Measurements from ENCODE around the gene MBTPS2. TPM values are rescaled to one million over a fixed set of nuclear protein-coding genes. Genes with fewer than 3 reads are reported as not detected.

Gene MBTPS2
- polyA plus RNA-seq, 3 donors = 2.0 to 7.4 (median 4.6) TPM

GRCh38 chrX:21799767-21800166, 39.6 kb upstream of the MBTPS2 start:
- 90% methylated on average over 2 of the region's 6 CpGs for WGBS (ENCODE audit: insufficient coverage)
- peaks cover 0 to 3% (median 1%) of the 10 kb centered on the region in 3 donors for H3K27me3 Mint-ChIP-seq (ENCODE audit: low read depth in 3 of 3)
- no peaks in the 10 kb centered on the region for H3K9me3 ChIP-seq (replicated peaks in 1 of 2; ENCODE audit: control insufficient read depth in 1 of 2, insufficient read depth in 1 of 2, low read length in 2 of 2)

GRCh38 chrX:21800344-21800770, 39.1 kb upstream of the MBTPS2 start:
- WGBS (ENCODE audit: insufficient coverage) = no CpG with 5 or more reads among the region's 1 CpG
- no peak overlapping the region for H3K27ac ChIP-seq (ENCODE audit: low read depth in 1 of 2, low read length in 2 of 2)
- no peaks in the 10 kb centered on the region for H3K36me3 Mint-ChIP-seq
- no peak overlapping the region for H3K4me3 Mint-ChIP-seq
- no peaks in the 10 kb centered on the region for H3K4me1 Mint-ChIP-seq
- H3K79me2 ChIP-seq (ENCODE audit: insufficient read depth, low read length) = no peaks in the 10 kb centered on the region
- peaks cover 0 to 4% (median 1%) of the 10 kb centered on the region in 7 donors for H3K9me3 Mint-ChIP-seq
- no peaks in the 10 kb centered on the region for H3K27me3 ChIP-seq (ENCODE audit: control insufficient read depth in 2 of 2, insufficient read depth in 2 of 2, low read length in 2 of 2)
- no peaks in the 10 kb centered on the region for H3K9me3 ChIP-seq (replicated peaks in 1 of 2; ENCODE audit: control insufficient read depth in 1 of 2, insufficient read depth in 1 of 2, low read length in 2 of 2)
- no peak for DNase-seq
- no peak overlapping the region for H3K4me2 ChIP-seq (replicated peaks; ENCODE audit: extremely low read depth, low read length, poor library complexity, severe bottlenecking)
- H2AFZ ChIP-seq (ENCODE audit: insufficient read depth, low read depth, low read length, poor library complexity, severe bottlenecking) = no peak overlapping the region
- intact Hi-C loops (cut with micrococcal nuclease) = no loop called here
- no peaks in the 10 kb centered on the region for H4K20me1 ChIP-seq (ENCODE audit: insufficient read depth, low read length)
- no peak overlapping the region for H3K9ac ChIP-seq (ENCODE audit: insufficient read depth, low read length, poor library complexity, severe bottlenecking)
- no peak overlapping the region for H3K4me3 ChIP-seq (replicated peaks in 1 of 3; ENCODE audit: low read depth in 2 of 3, low read length in 3 of 3)
- H3K36me3 ChIP-seq (replicated peaks in 1 of 2; ENCODE audit: control insufficient read depth in 1 of 2, insufficient read depth in 2 of 2, low read length in 2 of 2) = no peaks in the 10 kb centered on the region
- H3K27me3 Mint-ChIP-seq (ENCODE audit: low read depth in 3 of 3) = peaks cover 0 to 5% (median 1%) of the 10 kb centered on the region in 3 donors
- H3K27ac Mint-ChIP-seq = no peak overlapping the region
- no peaks in the 10 kb centered on the region for H3K4me1 ChIP-seq (ENCODE audit: control insufficient read depth in 1 of 2, insufficient read depth in 2 of 2, low read length in 2 of 2)
- TF ChIP-seq, protein P1, sequence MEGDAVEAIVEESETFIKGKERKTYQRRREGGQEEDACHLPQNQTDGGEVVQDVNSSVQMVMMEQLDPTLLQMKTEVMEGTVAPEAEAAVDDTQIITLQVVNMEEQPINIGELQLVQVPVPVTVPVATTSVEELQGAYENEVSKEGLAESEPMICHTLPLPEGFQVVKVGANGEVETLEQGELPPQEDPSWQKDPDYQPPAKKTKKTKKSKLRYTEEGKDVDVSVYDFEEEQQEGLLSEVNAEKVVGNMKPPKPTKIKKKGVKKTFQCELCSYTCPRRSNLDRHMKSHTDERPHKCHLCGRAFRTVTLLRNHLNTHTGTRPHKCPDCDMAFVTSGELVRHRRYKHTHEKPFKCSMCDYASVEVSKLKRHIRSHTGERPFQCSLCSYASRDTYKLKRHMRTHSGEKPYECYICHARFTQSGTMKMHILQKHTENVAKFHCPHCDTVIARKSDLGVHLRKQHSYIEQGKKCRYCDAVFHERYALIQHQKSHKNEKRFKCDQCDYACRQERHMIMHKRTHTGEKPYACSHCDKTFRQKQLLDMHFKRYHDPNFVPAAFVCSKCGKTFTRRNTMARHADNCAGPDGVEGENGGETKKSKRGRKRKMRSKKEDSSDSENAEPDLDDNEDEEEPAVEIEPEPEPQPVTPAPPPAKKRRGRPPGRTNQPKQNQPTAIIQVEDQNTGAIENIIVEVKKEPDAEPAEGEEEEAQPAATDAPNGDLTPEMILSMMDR (IDR thresholded peaks at IDR 0.05) = no peak

More at GRCh38 chrX:21799767-21800166, 39.6 kb upstream of the MBTPS2 start:
- H2AFZ ChIP-seq (ENCODE audit: insufficient read depth, low read depth, low read length, poor library complexity, severe bottlenecking) = no peak overlapping the region
- H3K4me3 ChIP-seq (replicated peaks in 1 of 3; ENCODE audit: low read depth in 2 of 3, low read length in 3 of 3) = no peak overlapping the region
- no peaks in the 10 kb centered on the region for H4K20me1 ChIP-seq (ENCODE audit: insufficient read depth, low read length)
- H3K4me1 Mint-ChIP-seq = no peaks in the 10 kb centered on the region
- no peak overlapping the region for H3K27ac ChIP-seq (ENCODE audit: low read depth in 1 of 2, low read length in 2 of 2)
- no peaks in the 10 kb centered on the region for H3K36me3 ChIP-seq (replicated peaks in 1 of 2; ENCODE audit: control insufficient read depth in 1 of 2, insufficient read depth in 2 of 2, low read length in 2 of 2)
- TF ChIP-seq, protein P1 (IDR thresholded peaks at IDR 0.05) = no peak
- no peaks in the 10 kb centered on the region for H3K4me1 ChIP-seq (ENCODE audit: control insufficient read depth in 1 of 2, insufficient read depth in 2 of 2, low read length in 2 of 2)
- H3K79me2 ChIP-seq (ENCODE audit: insufficient read depth, low read length) = no peaks in the 10 kb centered on the region
- H3K4me2 ChIP-seq (replicated peaks; ENCODE audit: extremely low read depth, low read length, poor library complexity, severe bottlenecking) = no peak overlapping the region
- no peaks in the 10 kb centered on the region for H3K27me3 ChIP-seq (ENCODE audit: control insufficient read depth in 2 of 2, insufficient read depth in 2 of 2, low read length in 2 of 2)
- H3K9ac ChIP-seq (ENCODE audit: insufficient read depth, low read length, poor library complexity, severe bottlenecking) = no peak overlapping the region
- no peak overlapping the region for H3K27ac Mint-ChIP-seq
- no peaks in the 10 kb centered on the region for H3K36me3 Mint-ChIP-seq
- no peak overlapping the region for H3K4me3 Mint-ChIP-seq
- DNase-seq = no peak
- intact Hi-C loops (cut with micrococcal nuclease) = no loop called here
- peaks cover 0 to 4% (median 1%) of the 10 kb centered on the region in 7 donors for H3K9me3 Mint-ChIP-seq
